Measurements from ENCODE around the gene FXR2.

FXR2 gene

GRCh38 chr17:7570351-7570750 lies 44.3 kb downstream of the FXR2 start:
- no peak for DNase-seq (ENCODE audit: low spot score)

GRCh38 chr17:7569571-7569970 lies 45.1 kb downstream of the FXR2 start:
- DNase-seq (ENCODE audit: low spot score): no peak

GRCh38 chr17:7563115-7563869 lies 51.4 kb downstream of the FXR2 start:
- no peak for DNase-seq (ENCODE audit: low spot score)

- no peak for DNase-seq (ENCODE audit: low spot score)
Observed at GRCh38 chr17:7562208-7562605, 52.5 kb downstream of the FXR2 start.

GRCh38 chr17:7561589-7562207 lies 53.0 kb downstream of the FXR2 start, which contains the start of gene SENP3:
SENP3 (plus strand) TSS chr17:7561919; CDS start chr17:7563077, 1,158 bp downstream.
- peak; percentile 99 for DNase-seq (ENCODE audit: low spot score)

GRCh38 chr17:7561028-7561575 lies 53.6 kb downstream of the FXR2 start:
- DNase-seq (ENCODE audit: low spot score): peak; percentile 94

GRCh38 chr17:7560172-7561027 lies 54.3 kb downstream of the FXR2 start:
- peak; percentile 78 for DNase-seq (ENCODE audit: low spot score)

GRCh38 chr17:7559320-7560171 lies 55.2 kb downstream of the FXR2 start:
- DNase-seq (ENCODE audit: low spot score): no peak

GRCh38 chr17:7558544-7559319 lies 56.0 kb downstream of the FXR2 start, which contains the start of gene TNFSF13:
TNFSF13 (plus strand) TSS chr17:7558750; CDS start chr17:7559040, 290 bp downstream.
- no peak for DNase-seq (ENCODE audit: low spot score)

- DNase-seq (ENCODE audit: low spot score): peak; percentile 77
Observed at GRCh38 chr17:7557775-7558543, 56.7 kb downstream of the FXR2 start.

GRCh38 chr17:7557147-7557764 lies 57.4 kb downstream of the FXR2 start:
- no peak for DNase-seq (ENCODE audit: low spot score)

GRCh38 chr17:7556627-7557026 lies 58.1 kb downstream of the FXR2 start:
- DNase-seq (ENCODE audit: low spot score): no peak

GRCh38 chr17:7555320-7555948 lies 59.3 kb downstream of the FXR2 start:
- peak; percentile 20 for DNase-seq (ENCODE audit: low spot score)

- no peak for DNase-seq (ENCODE audit: low spot score)
Observed at GRCh38 chr17:7553356-7553755, 61.3 kb downstream of the FXR2 start.

- DNase-seq (ENCODE audit: low spot score): no peak
Observed at GRCh38 chr17:7552621-7553051, 62.1 kb downstream of the FXR2 start.

- no peak for DNase-seq (ENCODE audit: low spot score)
Observed at GRCh38 chr17:7551396-7551795, 63.3 kb downstream of the FXR2 start.

GRCh38 chr17:7550344-7550743 lies 64.4 kb downstream of the FXR2 start:
- DNase-seq (ENCODE audit: low spot score): no peak

- peak; percentile 45 for DNase-seq (ENCODE audit: low spot score)
Observed at GRCh38 chr17:7549401-7550055, 65.2 kb downstream of the FXR2 start.

Measured in iPS-NIHi11 (cell line).